ENCODE measurements around the gene SPOCK1.

Gene SPOCK1

GRCh38 chr5:137056676-137057075 lies 442.4 kb downstream of the SPOCK1 start:
- DNase-seq (ENCODE audit: low read depth in 1 of 2, low spot score in 1 of 2), result no peak
- TF ChIP-seq, protein P1, sequence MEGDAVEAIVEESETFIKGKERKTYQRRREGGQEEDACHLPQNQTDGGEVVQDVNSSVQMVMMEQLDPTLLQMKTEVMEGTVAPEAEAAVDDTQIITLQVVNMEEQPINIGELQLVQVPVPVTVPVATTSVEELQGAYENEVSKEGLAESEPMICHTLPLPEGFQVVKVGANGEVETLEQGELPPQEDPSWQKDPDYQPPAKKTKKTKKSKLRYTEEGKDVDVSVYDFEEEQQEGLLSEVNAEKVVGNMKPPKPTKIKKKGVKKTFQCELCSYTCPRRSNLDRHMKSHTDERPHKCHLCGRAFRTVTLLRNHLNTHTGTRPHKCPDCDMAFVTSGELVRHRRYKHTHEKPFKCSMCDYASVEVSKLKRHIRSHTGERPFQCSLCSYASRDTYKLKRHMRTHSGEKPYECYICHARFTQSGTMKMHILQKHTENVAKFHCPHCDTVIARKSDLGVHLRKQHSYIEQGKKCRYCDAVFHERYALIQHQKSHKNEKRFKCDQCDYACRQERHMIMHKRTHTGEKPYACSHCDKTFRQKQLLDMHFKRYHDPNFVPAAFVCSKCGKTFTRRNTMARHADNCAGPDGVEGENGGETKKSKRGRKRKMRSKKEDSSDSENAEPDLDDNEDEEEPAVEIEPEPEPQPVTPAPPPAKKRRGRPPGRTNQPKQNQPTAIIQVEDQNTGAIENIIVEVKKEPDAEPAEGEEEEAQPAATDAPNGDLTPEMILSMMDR (IDR thresholded peaks at IDR 0.05; ENCODE audit: insufficient read depth, low read length), result no peak
- TF ChIP-seq POLR2AphosphoS5 (IDR thresholded peaks at IDR 0.05; ENCODE audit: low read depth) (no peak), SPI1 (IDR thresholded peaks at IDR 0.05; ENCODE audit: borderline replicate concordance, low read depth) (no peak), GABPA (IDR thresholded peaks at IDR 0.05; ENCODE audit: low read depth) (no peak)
- TF ChIP-seq, protein P2, sequence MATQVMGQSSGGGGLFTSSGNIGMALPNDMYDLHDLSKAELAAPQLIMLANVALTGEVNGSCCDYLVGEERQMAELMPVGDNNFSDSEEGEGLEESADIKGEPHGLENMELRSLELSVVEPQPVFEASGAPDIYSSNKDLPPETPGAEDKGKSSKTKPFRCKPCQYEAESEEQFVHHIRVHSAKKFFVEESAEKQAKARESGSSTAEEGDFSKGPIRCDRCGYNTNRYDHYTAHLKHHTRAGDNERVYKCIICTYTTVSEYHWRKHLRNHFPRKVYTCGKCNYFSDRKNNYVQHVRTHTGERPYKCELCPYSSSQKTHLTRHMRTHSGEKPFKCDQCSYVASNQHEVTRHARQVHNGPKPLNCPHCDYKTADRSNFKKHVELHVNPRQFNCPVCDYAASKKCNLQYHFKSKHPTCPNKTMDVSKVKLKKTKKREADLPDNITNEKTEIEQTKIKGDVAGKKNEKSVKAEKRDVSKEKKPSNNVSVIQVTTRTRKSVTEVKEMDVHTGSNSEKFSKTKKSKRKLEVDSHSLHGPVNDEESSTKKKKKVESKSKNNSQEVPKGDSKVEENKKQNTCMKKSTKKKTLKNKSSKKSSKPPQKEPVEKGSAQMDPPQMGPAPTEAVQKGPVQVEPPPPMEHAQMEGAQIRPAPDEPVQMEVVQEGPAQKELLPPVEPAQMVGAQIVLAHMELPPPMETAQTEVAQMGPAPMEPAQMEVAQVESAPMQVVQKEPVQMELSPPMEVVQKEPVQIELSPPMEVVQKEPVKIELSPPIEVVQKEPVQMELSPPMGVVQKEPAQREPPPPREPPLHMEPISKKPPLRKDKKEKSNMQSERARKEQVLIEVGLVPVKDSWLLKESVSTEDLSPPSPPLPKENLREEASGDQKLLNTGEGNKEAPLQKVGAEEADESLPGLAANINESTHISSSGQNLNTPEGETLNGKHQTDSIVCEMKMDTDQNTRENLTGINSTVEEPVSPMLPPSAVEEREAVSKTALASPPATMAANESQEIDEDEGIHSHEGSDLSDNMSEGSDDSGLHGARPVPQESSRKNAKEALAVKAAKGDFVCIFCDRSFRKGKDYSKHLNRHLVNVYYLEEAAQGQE (IDR thresholded peaks at IDR 0.05; ENCODE audit: insufficient replicate concordance, low read depth), result no peak

DNA sequence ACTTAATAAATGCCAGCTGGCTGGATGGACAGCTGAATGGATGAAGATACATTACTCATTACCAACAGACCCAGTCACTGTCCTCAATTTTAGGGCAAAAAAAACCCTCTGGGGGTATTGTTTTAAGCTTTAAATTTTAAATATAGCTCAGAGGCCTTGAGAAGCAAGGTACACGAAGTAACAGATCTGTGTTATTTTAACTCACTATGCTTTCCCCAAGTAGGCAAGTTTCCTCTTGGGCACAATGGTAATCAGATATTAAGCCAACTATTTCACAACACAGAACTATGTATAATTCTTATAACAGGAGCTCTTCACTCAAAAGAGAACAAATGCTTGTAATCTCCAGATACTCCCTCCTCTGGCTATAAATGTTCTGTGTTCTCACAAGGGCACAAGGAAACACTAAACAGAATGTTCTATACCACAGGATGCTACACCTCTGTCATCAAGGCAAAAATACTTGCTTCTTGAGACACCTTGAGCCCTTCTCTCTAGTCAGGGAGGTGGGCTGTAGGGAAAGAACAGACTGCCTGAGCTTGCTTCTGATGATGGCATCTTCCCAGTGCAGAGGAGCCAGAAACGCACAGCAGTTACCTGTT lies 443.8 kb downstream of the SPOCK1 start:
- no peak for DNase-seq (ENCODE audit: low read depth in 1 of 2, low spot score in 1 of 2)
- Histone ChIP-seq H3K27ac (replicated peaks) (no peak overlapping the region), H3K27me3 (ENCODE audit: insufficient read depth, poor library complexity, severe bottlenecking) (no peaks in the 10 kb centered on the region), H3K4me3 (replicated peaks; ENCODE audit: insufficient read depth, low read length) (no peak overlapping the region)
- no peak for TF ChIP-seq SPI1 (IDR thresholded peaks at IDR 0.05; ENCODE audit: borderline replicate concordance, low read depth)
- no peak for TF ChIP-seq POLR2AphosphoS5 (IDR thresholded peaks at IDR 0.05; ENCODE audit: low read depth)
- no peak for TF ChIP-seq GABPA (IDR thresholded peaks at IDR 0.05; ENCODE audit: low read depth)
- TF ChIP-seq, protein P2 (IDR thresholded peaks at IDR 0.05; ENCODE audit: insufficient replicate concordance, low read depth), result no peak
- TF ChIP-seq, protein P1 (IDR thresholded peaks at IDR 0.05; ENCODE audit: insufficient read depth, low read length), result no peak

More at GRCh38 chr5:137056676-137057075, 442.4 kb downstream of the SPOCK1 start:
- H3K27ac ChIP-seq (replicated peaks), result no peak overlapping the region
- H3K27me3 ChIP-seq (ENCODE audit: insufficient read depth, poor library complexity, severe bottlenecking), result no peaks in the 10 kb centered on the region
- H3K4me3 ChIP-seq (replicated peaks; ENCODE audit: insufficient read depth, low read length), result no peak overlapping the region

GRCh38 chr5:137054792-137055191 lies 444.3 kb downstream of the SPOCK1 start:
- no peak overlapping the region for H3K4me3 ChIP-seq (replicated peaks; ENCODE audit: insufficient read depth, low read length)
- no peak for DNase-seq (ENCODE audit: low read depth in 1 of 2, low spot score in 1 of 2)
- no peaks in the 10 kb centered on the region for H3K27me3 ChIP-seq (ENCODE audit: insufficient read depth, poor library complexity, severe bottlenecking)
- H3K27ac ChIP-seq (replicated peaks), result no peak overlapping the region
- no peak for TF ChIP-seq POLR2AphosphoS5 (IDR thresholded peaks at IDR 0.05; ENCODE audit: low read depth)
- TF ChIP-seq GABPA (IDR thresholded peaks at IDR 0.05; ENCODE audit: low read depth), result no peak
- no peak for TF ChIP-seq SPI1 (IDR thresholded peaks at IDR 0.05; ENCODE audit: borderline replicate concordance, low read depth)
- TF ChIP-seq, protein P1 (IDR thresholded peaks at IDR 0.05; ENCODE audit: insufficient read depth, low read length), result no peak
- TF ChIP-seq, protein P2 (IDR thresholded peaks at IDR 0.05; ENCODE audit: insufficient replicate concordance, low read depth), result no peak

Measured in HL-60 (cell line).